ENCODE measurements around the gene LETM1. TPM values are rescaled to one million over a fixed set of nuclear protein-coding genes. Genes with fewer than 3 reads are reported as not detected.

Gene LETM1
- total and polyA plus RNA-seq, 2 donors from 2014 or later: 20.0 to 46.4 TPM

- H3K9me3 ChIP-seq (ENCODE audit: control insufficient read depth in 2 of 3, insufficient read depth in 1 of 3, low read length in 3 of 3): no peaks in the 10 kb centered on the region
- TF ChIP-seq CTCF (IDR thresholded peaks at IDR 0.05; ENCODE audit: borderline replicate concordance, extremely low read depth, insufficient read depth): no peak
- FAIRE-seq (no peak), DNase-seq (peak in 3 of 5 donors; percentile 44 to 68 (median 54))
- no peaks in the 10 kb centered on the region for H3K27me3 ChIP-seq (ENCODE audit: control insufficient read depth, insufficient read depth, low read length)
- H3K9ac ChIP-seq (ENCODE audit: low read length in 3 of 3): no peak overlapping the region
- intact Hi-C loops (cut with DNase I): no loop called here
- H3K27ac ChIP-seq (ENCODE audit: low read depth in 2 of 2, low read length in 2 of 2): no peak overlapping the region
- H3K4me3 ChIP-seq (ENCODE audit: low read length in 3 of 3): no peak overlapping the region
- H3K36me3 ChIP-seq (ENCODE audit: control insufficient read depth in 2 of 3, insufficient read depth in 3 of 3, low read length in 3 of 3): no peaks in the 10 kb centered on the region
- peaks cover 0 to 16% (median 3%) of the 10 kb centered on the region in 3 donors for H3K4me1 ChIP-seq (ENCODE audit: control insufficient read depth in 2 of 3, insufficient read depth in 2 of 3, low read depth in 1 of 3, low read length in 3 of 3)
These were observed 84.2 kb downstream of the LETM1 start for GRCh38 chr4:1771555-1772305.

- Histone ChIP-seq H3K27me3 (ENCODE audit: control insufficient read depth, insufficient read depth, low read length) (no peaks in the 10 kb centered on the region), H3K4me1 (ENCODE audit: control insufficient read depth in 2 of 3, insufficient read depth in 2 of 3, low read depth in 1 of 3, low read length in 3 of 3) (peaks cover 0 to 18% (median 3%) of the 10 kb centered on the region in 3 donors), H3K36me3 (ENCODE audit: control insufficient read depth in 2 of 3, insufficient read depth in 3 of 3, low read length in 3 of 3) (no peaks in the 10 kb centered on the region), H3K27ac (ENCODE audit: low read depth in 2 of 2, low read length in 2 of 2) (no peak overlapping the region), H3K4me3 (ENCODE audit: low read length in 3 of 3) (no peak overlapping the region), H3K9me3 (ENCODE audit: control insufficient read depth in 2 of 3, insufficient read depth in 1 of 3, low read length in 3 of 3) (no peaks in the 10 kb centered on the region), H3K9ac (ENCODE audit: low read length in 3 of 3) (no peak overlapping the region)
- FAIRE-seq (no peak), DNase-seq (no peak)
- intact Hi-C loops (cut with DNase I): no loop called here
- TF ChIP-seq CTCF (IDR thresholded peaks at IDR 0.05; ENCODE audit: borderline replicate concordance, extremely low read depth, insufficient read depth): no peak
These were observed 85.1 kb downstream of the LETM1 start for GRCh38 chr4:1770791-1771231.

GRCh38 chr4:1770245-1770644, 85.7 kb downstream of the LETM1 start:
- Histone ChIP-seq H3K9ac (ENCODE audit: low read length in 3 of 3) (no peak overlapping the region), H3K4me1 (ENCODE audit: control insufficient read depth in 2 of 3, insufficient read depth in 2 of 3, low read depth in 1 of 3, low read length in 3 of 3) (peaks cover 0 to 17% (median 3%) of the 10 kb centered on the region in 3 donors), H3K4me3 (ENCODE audit: low read length in 3 of 3) (no peak overlapping the region), H3K36me3 (ENCODE audit: control insufficient read depth in 2 of 3, insufficient read depth in 3 of 3, low read length in 3 of 3) (no peaks in the 10 kb centered on the region), H3K27ac (ENCODE audit: low read depth in 2 of 2, low read length in 2 of 2) (no peak overlapping the region), H3K27me3 (ENCODE audit: control insufficient read depth, insufficient read depth, low read length) (no peaks in the 10 kb centered on the region), H3K9me3 (ENCODE audit: control insufficient read depth in 2 of 3, insufficient read depth in 1 of 3, low read length in 3 of 3) (no peaks in the 10 kb centered on the region)
- DNase-seq (peak in 4 of 5 donors; percentile 51 to 79 (median 70)), FAIRE-seq (no peak)
- no peak for TF ChIP-seq CTCF (IDR thresholded peaks at IDR 0.05; ENCODE audit: borderline replicate concordance, extremely low read depth, insufficient read depth)
- intact Hi-C loops (cut with DNase I): no loop called here

Measured in kidney (tissue), 14 donors.